GM13977 (cell line): ENCODE results near the gene RECQL5.

ENCODE experiments used
- DNase-seq: peaks from one replicate; pipeline ENCODE4 v3.0.0; 2012; ENCODE audit warnings: low spot score
- in situ Hi-C: fragments of 300-500 bp; cut with MboI; formaldehyde crosslinking; loops from one replicate; pipeline ENCODE4 v1.12.0; 2022; ENCODE audit warnings: low sequenced_read_pairs, low pct_unique_long_range_greater_than_20kb, mixed read lengths, inconsistent platforms; ENCODE audit not compliant: unreplicated experiment
- TF ChIP-seq, protein P1 (sequence below): IDR thresholded peaks from 2 replicates; pipeline ENCODE4 v1.5.1; 2012; ENCODE audit warnings: mild to moderate bottlenecking, control low read depth; ENCODE audit not compliant: insufficient read depth; ENCODE audit errors: extremely low read depth, missing control alignments

Gene RECQL5

GRCh38 chr17:75664099-75664549 lies 2.8 kb downstream of the RECQL5 start:
- TF ChIP-seq, protein P1, sequence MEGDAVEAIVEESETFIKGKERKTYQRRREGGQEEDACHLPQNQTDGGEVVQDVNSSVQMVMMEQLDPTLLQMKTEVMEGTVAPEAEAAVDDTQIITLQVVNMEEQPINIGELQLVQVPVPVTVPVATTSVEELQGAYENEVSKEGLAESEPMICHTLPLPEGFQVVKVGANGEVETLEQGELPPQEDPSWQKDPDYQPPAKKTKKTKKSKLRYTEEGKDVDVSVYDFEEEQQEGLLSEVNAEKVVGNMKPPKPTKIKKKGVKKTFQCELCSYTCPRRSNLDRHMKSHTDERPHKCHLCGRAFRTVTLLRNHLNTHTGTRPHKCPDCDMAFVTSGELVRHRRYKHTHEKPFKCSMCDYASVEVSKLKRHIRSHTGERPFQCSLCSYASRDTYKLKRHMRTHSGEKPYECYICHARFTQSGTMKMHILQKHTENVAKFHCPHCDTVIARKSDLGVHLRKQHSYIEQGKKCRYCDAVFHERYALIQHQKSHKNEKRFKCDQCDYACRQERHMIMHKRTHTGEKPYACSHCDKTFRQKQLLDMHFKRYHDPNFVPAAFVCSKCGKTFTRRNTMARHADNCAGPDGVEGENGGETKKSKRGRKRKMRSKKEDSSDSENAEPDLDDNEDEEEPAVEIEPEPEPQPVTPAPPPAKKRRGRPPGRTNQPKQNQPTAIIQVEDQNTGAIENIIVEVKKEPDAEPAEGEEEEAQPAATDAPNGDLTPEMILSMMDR: peak; percentile 7
- peak; percentile 57 for DNase-seq
- in situ Hi-C loops: no loop called here

DNA sequence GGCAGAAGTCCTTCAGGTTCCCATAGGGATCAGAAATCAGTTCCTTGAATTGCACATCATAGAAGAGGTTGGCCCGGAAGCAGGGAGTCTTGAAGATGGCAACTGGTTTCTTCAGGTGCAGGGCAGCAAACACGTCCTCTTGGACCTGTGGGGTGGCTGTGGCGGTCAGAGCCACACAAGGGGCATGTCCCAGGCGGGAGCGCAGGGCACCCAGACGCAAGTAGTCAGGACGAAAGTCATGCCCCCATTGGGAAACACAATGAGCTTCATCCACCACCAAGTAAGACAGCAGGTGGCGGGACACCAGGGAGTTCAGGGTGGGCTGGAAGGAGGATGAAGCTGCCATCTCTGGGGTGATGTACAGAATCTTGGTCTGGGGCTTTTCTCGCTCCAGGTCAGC lies 4.4 kb downstream of the RECQL5 start:
- no peak for DNase-seq
- TF ChIP-seq, protein P1: no peak
- in situ Hi-C loops: no loop called here

GRCh38 chr17:75661531-75661930 lies 5.4 kb downstream of the RECQL5 start:
- DNase-seq: no peak
- TF ChIP-seq, protein P1: no peak
- in situ Hi-C loops: no loop called here

DNA sequence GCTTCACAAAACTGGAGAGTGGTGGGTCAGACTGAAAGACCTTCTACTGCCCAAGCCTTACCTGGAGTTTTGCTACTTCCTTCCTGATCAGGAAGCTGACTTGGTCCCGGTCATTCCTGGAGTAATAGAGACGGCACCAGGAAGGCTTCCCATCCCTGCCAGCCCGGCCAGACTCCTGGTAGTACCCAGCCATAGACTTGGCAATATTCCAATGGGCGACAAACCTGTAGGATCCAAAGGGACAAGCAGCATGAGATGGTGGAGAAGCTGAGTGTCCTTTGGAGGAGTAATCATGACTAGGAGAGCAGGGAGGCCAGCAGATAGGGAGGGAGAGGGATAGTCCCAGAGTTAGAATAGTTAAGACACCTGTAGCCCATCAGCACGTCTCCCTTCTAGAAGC lies 8.7 kb downstream of the RECQL5 start:
- in situ Hi-C loops: no loop called here
- TF ChIP-seq, protein P1: no peak
- DNase-seq: no peak

GRCh38 chr17:75654176-75654575 lies 12.8 kb downstream of the RECQL5 start:
- no peak for DNase-seq
- in situ Hi-C loops: no loop called here
- TF ChIP-seq, protein P1: no peak

DNA sequence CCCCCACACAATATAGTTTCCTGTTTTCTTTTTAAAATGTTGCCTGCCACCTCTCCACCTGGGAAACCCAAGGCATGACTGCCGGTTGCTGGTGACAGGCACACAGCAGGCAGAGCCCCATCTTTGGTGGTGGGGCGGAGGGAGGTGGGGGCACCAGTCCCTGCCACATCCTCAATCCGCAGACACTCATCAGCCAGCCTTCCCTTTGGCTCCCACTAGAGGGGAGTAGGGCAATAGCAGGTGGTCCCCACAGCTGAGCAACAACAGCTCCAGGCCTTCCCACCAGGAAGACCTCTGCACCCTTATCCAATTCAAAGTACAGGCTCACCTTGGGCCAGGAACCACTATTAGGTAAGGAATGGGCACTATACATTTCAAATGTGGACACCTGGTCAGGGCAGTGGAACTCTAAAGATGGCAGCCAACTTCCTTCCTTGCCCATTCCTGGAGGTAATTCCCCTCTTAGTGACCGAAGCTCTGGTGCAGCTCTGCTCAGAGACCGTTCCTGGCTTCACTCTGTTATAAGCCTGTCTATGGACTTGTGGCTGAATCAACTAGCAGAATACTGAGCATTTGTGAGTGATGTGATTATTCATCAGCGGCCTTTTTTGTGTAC lies 13.9 kb downstream of the RECQL5 start:
- TF ChIP-seq, protein P1: peak; percentile 71
- in situ Hi-C loops: no loop called here
- peak; percentile 64 for DNase-seq

GRCh38 chr17:75652341-75652740 lies 14.6 kb downstream of the RECQL5 start:
- TF ChIP-seq, protein P1: no peak
- in situ Hi-C loops: no loop called here
- DNase-seq: no peak
